Muscle layer of colon (tissue), 2 donors: ENCODE results near the gene ZFP90.
A peak's percentile ranks its signal among the peaks of the same experiment; 100 is the strongest.

Source experiments
- H3K27ac ChIP-seq: one replicate; pipeline ENCODE4 v1.7.0; 2013; ENCODE audit warnings: low read depth, mild to moderate bottlenecking, low read length, moderate library complexity
- H3K27me3 ChIP-seq, 2 donors: one replicate each; pipeline ENCODE4 v1.7.0; 2013; ENCODE audit warnings: low read length in 2 of 2, mild to moderate bottlenecking in 2 of 2; ENCODE audit not compliant: insufficient read depth in 2 of 2, control insufficient read depth in 1 of 2
- H3K36me3 ChIP-seq: one replicate; pipeline ENCODE4 v1.7.0; 2013; ENCODE audit warnings: mild to moderate bottlenecking, low read length; ENCODE audit not compliant: insufficient read depth
- H3K4me1 ChIP-seq: one replicate; pipeline ENCODE4 v1.7.0; 2013; ENCODE audit warnings: mild to moderate bottlenecking, low read length; ENCODE audit not compliant: insufficient read depth
- H3K4me3 ChIP-seq, 2 donors: one replicate each; pipeline ENCODE4 v1.7.0; 2013; ENCODE audit warnings: low read length in 2 of 2, low read depth in 1 of 2, mild to moderate bottlenecking in 1 of 2, moderate library complexity in 1 of 2
- H3K9ac ChIP-seq: one replicate; pipeline ENCODE4 v1.7.0; 2013; ENCODE audit warnings: low read length
- H3K9me3 ChIP-seq: one replicate; pipeline ENCODE4 v1.7.0; 2013; ENCODE audit warnings: mild to moderate bottlenecking, low read length
- donor health status: abdominal sarcoma.
- donor health status: Adenocarcinoma of cecum.

ZFP90 gene

GRCh38 chr16:68520649-68521086 lies 18.4 kb upstream of the ZFP90 start:
- Histone ChIP-seq H3K4me3 (peak overlapping the region in 1 of 2 donors; percentile 51), H3K36me3 (no peaks in the 10 kb centered on the region), H3K27me3 (no peaks in the 10 kb centered on the region), H3K27ac (no peak overlapping the region), H3K9me3 (no peaks in the 10 kb centered on the region), H3K9ac (no peak overlapping the region), H3K4me1 (peaks cover 4% of the 10 kb centered on the region)

DNA sequence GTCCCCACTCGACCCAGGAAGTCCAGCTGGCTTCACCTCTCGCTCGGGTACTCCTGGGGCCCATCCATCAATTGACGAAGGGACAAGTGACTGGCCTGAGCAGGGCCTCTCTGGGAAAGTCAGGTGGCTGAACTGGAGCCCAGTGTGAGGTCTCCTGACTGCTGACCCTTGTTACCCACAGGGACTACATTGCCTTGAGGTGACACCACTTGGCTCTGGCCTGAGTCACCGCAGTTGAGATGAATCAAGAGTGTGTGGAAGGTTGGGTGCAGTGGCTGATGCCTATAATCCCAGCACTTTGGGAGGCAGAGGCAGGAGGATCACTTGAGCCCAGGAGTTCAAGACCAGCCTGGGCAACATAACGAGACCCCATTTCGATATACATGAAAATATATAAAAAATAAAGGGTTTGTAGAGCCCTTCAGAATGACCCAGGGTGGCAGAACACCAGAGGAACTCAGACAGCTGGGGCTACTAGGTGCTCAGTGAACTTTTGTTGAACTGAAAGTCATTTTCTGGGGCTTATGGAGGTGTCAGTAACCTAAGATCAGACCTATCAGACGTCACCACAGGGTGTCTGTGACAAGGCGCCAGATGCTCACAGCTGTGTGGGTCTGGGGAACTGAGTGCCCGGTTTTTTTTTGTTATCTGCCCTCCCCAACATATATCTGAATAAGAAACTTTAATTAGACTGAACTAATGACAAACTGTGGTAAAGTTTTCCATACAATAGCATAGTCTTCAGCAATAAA lies 14.8 kb upstream of the ZFP90 start:
- Histone ChIP-seq H3K36me3 (no peaks in the 10 kb centered on the region), H3K9ac (no peak overlapping the region), H3K4me3 (no peak overlapping the region), H3K27ac (no peak overlapping the region), H3K9me3 (no peaks in the 10 kb centered on the region), H3K27me3 (no peaks in the 10 kb centered on the region), H3K4me1 (peaks cover 10% of the 10 kb centered on the region)

DNA sequence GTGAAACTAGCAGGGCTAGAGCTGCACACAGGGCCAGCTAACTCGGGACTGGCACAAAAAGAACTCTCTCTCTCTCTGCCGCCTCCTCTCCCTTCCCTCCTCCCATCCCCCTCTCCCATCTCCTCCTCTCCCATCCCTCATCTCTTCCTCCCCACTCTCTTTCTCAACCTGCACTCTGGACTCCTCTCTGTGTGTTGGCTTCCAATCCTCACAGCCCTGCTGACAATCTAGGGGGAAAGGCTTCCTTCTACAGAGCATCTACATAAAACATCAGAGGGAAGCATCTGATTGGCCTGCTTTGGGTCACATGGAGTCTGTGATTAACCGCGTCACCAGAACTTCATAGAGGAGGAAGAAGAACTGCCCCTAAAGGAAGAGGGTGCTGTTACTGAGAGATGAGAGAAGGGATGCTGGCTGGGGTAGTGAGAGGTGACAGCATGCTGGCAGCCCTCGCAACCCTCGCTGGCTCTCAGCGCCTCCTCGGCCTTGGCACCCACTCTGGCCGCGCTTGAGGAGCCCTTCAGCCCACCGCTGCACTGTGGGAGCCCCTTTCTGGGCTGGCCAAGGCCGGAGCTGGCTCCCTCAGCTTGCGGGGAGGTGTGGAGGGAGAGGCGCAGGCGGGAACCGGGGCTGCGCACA lies 12.8 kb upstream of the ZFP90 start:
- Histone ChIP-seq H3K27ac (no peak overlapping the region), H3K27me3 (no peaks in the 10 kb centered on the region), H3K36me3 (no peaks in the 10 kb centered on the region), H3K9ac (no peak overlapping the region), H3K4me3 (no peak overlapping the region), H3K9me3 (no peaks in the 10 kb centered on the region), H3K4me1 (peaks cover 18% of the 10 kb centered on the region)

GRCh38 chr16:68526782-68527145 lies 12.3 kb upstream of the ZFP90 start:
- Histone ChIP-seq H3K4me1 (peaks cover 18% of the 10 kb centered on the region), H3K36me3 (no peaks in the 10 kb centered on the region), H3K9me3 (no peaks in the 10 kb centered on the region), H3K4me3 (no peak overlapping the region), H3K27me3 (no peaks in the 10 kb centered on the region), H3K9ac (no peak overlapping the region), H3K27ac (no peak overlapping the region)

- no peaks in the 10 kb centered on the region for H3K9me3 ChIP-seq
- no peaks in the 10 kb centered on the region for H3K36me3 ChIP-seq
- H3K4me3 ChIP-seq = no peak overlapping the region
- no peak overlapping the region for H3K27ac ChIP-seq
- H3K4me1 ChIP-seq = peaks cover 18% of the 10 kb centered on the region
- H3K27me3 ChIP-seq = no peaks in the 10 kb centered on the region
- no peak overlapping the region for H3K9ac ChIP-seq
Measured at GRCh38 chr16:68528233-68528632, 10.9 kb upstream of the ZFP90 start.

- Histone ChIP-seq H3K36me3 (no peaks in the 10 kb centered on the region), H3K27me3 (no peaks in the 10 kb centered on the region), H3K4me3 (no peak overlapping the region), H3K9me3 (no peaks in the 10 kb centered on the region), H3K4me1 (peaks cover 18% of the 10 kb centered on the region), H3K9ac (no peak overlapping the region), H3K27ac (no peak overlapping the region)
Measured at GRCh38 chr16:68528686-68529379, 10.3 kb upstream of the ZFP90 start.

- H3K27ac ChIP-seq = no peak overlapping the region
Measured at GRCh38 chr16:68529608-68529930, 9.5 kb upstream of the ZFP90 start.

GRCh38 chr16:68529931-68530701 lies 9.0 kb upstream of the ZFP90 start:
- H3K36me3 ChIP-seq = no peaks in the 10 kb centered on the region
- H3K27me3 ChIP-seq = no peaks in the 10 kb centered on the region
- no peak overlapping the region for H3K27ac ChIP-seq

More at GRCh38 chr16:68529608-68529930, 9.5 kb upstream of the ZFP90 start:
- H3K4me1 ChIP-seq = peaks cover 18% of the 10 kb centered on the region
- no peaks in the 10 kb centered on the region for H3K27me3 ChIP-seq
- H3K4me3 ChIP-seq = peak overlapping the region; percentile 49 to 66
- no peaks in the 10 kb centered on the region for H3K9me3 ChIP-seq
- no peaks in the 10 kb centered on the region for H3K36me3 ChIP-seq
- no peak overlapping the region for H3K9ac ChIP-seq

GRCh38 chr16:68533937-68534336 lies 5.2 kb upstream of the ZFP90 start:
- no peak overlapping the region for H3K4me3 ChIP-seq
- H3K27ac ChIP-seq = no peak overlapping the region
- no peak overlapping the region for H3K9ac ChIP-seq
- H3K27me3 ChIP-seq = no peaks in the 10 kb centered on the region
- no peaks in the 10 kb centered on the region for H3K36me3 ChIP-seq
- peaks cover 15% of the 10 kb centered on the region for H3K4me1 ChIP-seq
- no peaks in the 10 kb centered on the region for H3K9me3 ChIP-seq

More at GRCh38 chr16:68529931-68530701, 9.0 kb upstream of the ZFP90 start:
- Histone ChIP-seq H3K9ac (no peak overlapping the region), H3K4me1 (peaks cover 18% of the 10 kb centered on the region), H3K4me3 (peak overlapping the region; percentile 49 to 66), H3K9me3 (no peaks in the 10 kb centered on the region)

GRCh38 chr16:68535331-68535730 lies 3.8 kb upstream of the ZFP90 start:
- Histone ChIP-seq H3K9ac (no peak overlapping the region), H3K9me3 (no peaks in the 10 kb centered on the region), H3K36me3 (no peaks in the 10 kb centered on the region), H3K27ac (no peak overlapping the region), H3K27me3 (no peaks in the 10 kb centered on the region), H3K4me1 (peaks cover 13% of the 10 kb centered on the region), H3K4me3 (no peak overlapping the region)

DNA sequence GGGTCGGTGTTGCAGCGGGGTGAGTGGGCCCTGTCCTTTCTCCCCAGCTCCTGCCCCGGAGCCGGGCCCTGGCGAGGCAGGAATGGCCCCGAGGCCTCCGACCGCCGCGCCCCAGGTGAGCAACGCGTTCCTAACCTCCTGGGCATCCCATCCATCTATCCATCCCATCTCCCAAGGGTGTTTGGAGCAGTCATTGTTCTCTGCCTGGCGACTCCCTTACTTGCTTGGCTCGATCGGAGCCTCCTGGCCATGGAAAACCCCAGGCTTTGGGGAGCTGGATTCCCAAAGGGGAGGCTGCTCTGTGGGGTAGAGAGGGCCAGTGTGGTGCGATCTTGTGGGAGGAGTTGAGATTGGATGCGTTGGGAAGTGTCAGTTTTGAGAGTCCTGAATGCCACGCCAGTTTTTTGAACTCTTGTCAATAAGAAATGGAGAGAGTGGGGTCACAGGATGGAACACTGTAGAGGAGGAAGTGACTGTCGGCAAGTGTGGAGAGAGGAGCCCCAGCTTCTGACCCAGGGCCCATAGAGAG lies 684 bp downstream of the ZFP90 start:
- H3K4me1 ChIP-seq = peaks cover 8% of the 10 kb centered on the region
- H3K27me3 ChIP-seq = no peaks in the 10 kb centered on the region
- peaks cover 11% of the 10 kb centered on the region for H3K36me3 ChIP-seq
- H3K9me3 ChIP-seq = no peaks in the 10 kb centered on the region
- no peak overlapping the region for H3K27ac ChIP-seq
- peak overlapping the region; percentile 27 for H3K9ac ChIP-seq
- H3K4me3 ChIP-seq = peak overlapping the region; percentile 67 to 94
